HG03342 (cell line): Measurements from ENCODE around the gene MSANTD2.

Source experiments
- ATAC-seq: cut with Tn5 transposase; IDR thresholded peaks from one replicate; pipeline ENCODE4 v1.9.1; 2021; ENCODE audit warnings: mild to moderate bottlenecking, moderate library complexity; ENCODE audit not compliant: unreplicated experiment

MSANTD2 gene

GRCh38 chr11:124800226-124800929 lies at the start of gene MSANTD2:
Gene MSANTD2, minus strand, starts transcription at chr11:124800406. Its CDS starts 26 bp downstream, at chr11:124800380.
- peak; percentile 89 for ATAC-seq

- ATAC-seq, result no peak
Observed at GRCh38 chr11:124846070-124846673, 46.0 kb upstream of the MSANTD2 start.

DNA sequence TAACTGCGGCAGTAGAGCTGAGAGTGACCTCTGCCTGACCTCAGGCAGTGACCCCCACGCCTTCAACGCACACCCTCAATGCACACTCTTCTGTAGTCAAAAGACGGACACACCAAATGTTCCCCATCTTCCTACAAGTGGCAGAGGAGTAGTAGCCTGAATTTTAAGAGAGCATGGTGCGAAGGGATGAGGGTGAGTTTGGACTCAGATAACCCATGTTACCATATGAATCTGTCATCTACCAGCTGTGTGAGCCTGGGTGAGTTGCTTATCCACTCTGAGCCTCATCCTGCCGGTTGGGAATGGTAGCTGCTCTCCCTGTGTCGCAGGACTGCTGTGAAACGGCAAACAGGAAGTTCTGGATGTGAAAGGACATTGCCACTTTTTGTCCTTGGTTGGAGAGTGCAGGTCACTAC lies 44.5 kb upstream of the MSANTD2 start:
- ATAC-seq, result no peak

DNA sequence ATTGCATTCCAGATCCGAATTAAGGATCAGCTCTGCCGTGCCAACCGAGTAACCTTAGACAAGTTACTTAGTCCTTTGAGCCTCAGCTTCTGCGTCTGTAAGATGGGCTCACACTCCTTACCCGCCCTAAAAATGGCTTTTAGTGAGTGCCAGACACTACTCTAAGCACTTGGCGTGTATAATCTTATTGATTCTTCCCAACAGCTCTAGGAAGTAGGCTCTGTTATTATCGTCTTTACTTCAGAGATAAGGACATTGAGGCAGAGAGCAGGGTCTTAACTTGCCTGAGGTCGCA lies 43.4 kb upstream of the MSANTD2 start:
- ATAC-seq, result no peak

- ATAC-seq, result no peak
Observed at GRCh38 chr11:124842305-124842704, 42.1 kb upstream of the MSANTD2 start.

DNA sequence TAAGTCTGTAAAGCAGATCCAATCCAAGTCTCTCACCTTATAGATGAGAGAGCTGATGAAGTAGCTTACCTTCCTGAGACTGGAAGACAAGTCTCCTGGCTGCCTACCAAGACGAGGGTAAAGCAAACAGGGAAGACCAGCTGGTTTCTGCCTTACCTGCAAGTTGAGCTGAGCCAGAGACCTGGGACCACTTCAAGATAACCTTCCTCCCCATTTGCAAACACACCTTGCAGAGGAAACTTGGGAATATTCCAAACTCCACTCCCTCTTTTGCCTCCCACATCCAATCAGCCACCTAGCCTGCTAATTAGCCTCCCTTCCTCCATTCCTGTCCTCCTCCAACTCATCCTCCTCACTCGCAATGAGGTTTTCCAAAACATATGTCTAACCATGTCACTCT lies 41.6 kb upstream of the MSANTD2 start:
- ATAC-seq, result no peak

GRCh38 chr11:124841201-124841600 lies 41.0 kb upstream of the MSANTD2 start:
- no peak for ATAC-seq

DNA sequence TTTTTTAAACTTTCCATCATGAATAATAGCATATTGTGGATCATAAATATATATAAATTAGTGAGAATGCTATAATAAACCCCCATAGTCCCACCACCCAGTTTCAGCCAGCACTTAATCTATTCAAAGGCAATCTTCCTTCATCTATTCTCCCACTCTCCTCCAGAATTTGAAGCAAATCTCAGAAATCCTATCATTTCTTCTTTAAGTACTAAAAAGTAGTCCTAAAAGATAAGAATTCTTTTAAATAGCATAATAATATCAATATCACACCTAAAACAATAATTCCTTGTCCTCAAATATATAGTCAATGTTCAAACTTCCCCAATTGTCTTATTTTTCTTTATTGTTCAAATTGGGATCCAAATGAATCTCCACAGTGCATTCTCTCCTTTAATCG lies 40.5 kb upstream of the MSANTD2 start:
- ATAC-seq, result no peak

GRCh38 chr11:124839972-124840621 lies 39.9 kb upstream of the MSANTD2 start:
- no peak for ATAC-seq

DNA sequence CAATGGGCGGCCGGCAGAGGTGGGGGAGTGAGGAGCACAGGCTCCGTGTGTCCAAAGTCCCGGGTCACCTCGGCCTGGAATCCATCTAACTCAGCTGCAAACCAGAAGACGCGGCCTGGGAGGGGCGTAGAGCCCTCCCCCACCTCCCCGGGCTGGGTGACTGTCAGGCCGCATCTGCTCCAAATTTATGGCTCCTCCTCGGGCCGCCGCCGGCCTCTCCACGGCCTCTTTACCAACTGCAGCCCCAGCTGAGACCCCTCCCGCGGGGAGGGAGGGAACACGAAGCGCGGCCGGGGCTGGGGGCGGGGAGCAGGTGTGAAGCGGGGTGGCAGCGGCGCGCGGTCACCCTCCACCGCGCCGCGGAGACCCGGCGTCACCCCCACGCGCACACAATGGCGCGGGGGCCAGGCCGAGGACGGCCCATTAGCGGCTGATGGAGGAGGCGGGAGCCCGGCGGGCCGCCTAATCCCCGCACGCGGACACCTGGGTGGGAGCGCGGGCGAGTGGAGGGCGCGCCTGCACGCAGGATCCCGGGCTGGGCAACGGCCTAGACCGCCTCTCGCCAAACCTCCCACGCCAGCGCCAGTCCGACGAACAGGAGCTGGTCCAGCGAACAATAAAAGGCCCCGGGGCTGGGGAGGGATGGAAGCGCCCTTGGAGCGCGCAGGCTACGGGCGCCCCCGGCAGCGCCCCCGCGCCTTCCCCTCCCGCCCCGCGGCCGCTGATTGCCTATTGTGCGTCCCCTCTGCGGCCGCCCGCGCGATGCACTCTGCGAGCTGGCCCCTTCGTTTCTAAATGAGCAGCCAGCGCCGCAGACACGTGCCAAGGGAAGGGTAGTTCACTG lies 39.1 kb upstream of the MSANTD2 start:
- ATAC-seq, result no peak

DNA sequence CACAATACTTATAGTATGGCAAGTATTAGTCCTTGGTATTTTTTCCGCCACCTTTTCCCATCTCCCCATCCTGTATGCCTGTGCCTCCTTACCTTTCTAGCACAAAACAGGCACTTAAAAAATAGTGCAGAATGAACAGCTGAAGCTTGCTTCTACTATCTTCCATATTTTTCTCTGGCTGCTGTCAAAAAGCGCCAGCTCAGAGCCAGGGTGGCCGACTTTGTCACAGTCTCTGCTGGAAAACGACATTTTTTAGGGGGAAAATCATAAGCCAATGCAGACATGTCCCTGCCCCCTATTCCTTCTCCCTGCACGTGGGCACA lies 38.6 kb upstream of the MSANTD2 start:
- no peak for ATAC-seq

DNA sequence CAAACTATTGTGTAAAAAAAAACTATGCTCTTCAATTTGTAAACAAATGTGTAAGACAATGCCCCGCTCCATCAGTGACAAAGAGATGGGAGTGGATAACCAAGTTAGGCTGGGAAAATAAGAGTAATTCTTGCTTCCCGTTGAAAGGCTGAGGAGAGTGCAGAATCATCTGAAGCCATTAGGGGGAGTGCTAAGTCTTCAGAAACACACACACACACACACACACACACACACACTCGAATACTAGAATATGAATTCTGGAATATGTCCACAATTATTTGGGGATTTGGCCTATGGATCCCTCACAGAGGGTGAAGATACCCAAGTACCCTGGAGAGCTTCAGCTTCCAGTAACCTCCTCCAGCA lies 37.3 kb upstream of the MSANTD2 start:
- peak; percentile 40 for ATAC-seq

DNA sequence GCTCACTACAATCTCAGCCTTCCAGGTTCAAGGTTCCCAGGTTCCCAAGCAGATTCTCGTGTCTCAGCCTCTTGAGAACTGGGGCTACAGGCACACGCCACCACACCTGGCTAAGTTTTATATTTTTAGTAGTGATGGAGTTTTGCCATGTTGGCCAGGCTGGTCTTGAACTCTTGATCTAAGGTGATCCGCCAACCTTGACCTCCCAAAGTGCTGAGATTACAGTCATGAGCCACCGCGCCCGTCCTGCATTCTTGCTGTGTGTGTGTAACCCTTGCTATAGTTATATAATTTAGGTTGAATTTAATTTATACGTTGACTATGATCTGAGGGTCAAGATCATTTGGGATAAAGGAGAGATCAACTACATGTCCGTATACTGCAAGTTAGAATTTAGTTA lies 35.7 kb upstream of the MSANTD2 start:
- no peak for ATAC-seq

GRCh38 chr11:124834526-124835180 lies 34.4 kb upstream of the MSANTD2 start:
- ATAC-seq, result no peak

DNA sequence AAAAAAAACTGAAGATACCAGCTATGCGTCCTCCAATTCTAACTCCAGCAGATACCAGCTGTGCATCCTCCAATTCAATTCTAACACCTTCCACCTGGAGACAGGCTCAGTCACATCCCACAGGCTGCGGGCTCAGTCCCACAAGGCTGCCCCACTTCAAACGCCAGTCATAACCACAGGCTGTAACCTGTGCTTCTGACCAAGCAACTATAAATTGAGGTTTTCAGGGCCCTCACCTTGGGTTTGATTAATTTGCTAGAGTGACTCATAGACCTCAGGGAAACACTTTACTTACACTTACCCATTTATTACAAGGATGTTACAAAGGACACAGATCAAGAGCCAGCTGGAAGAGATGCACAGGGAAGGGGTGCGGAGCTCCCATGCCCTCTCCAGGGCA lies 32.4 kb upstream of the MSANTD2 start:
- ATAC-seq, result no peak

DNA sequence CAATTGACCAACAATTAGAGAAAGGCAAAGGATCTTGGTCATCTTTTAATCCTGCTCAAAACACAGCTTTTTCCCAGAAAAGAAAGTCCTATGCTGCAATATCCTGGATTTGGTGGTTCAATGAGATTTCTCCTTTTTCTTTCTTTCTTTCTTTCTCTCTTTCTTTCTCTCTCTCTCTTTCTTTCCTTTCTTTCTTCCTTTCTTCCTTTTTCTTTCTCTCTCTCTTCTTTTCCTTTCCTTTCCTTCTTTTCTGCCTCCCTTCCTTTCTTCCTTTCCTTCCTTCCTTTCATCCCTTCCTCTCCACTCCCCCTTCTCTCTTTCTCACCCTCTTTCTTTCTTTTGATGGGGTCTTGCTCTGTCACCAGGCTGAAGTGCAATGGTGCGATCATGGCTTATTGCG lies 31.7 kb upstream of the MSANTD2 start:
- ATAC-seq, result no peak

DNA sequence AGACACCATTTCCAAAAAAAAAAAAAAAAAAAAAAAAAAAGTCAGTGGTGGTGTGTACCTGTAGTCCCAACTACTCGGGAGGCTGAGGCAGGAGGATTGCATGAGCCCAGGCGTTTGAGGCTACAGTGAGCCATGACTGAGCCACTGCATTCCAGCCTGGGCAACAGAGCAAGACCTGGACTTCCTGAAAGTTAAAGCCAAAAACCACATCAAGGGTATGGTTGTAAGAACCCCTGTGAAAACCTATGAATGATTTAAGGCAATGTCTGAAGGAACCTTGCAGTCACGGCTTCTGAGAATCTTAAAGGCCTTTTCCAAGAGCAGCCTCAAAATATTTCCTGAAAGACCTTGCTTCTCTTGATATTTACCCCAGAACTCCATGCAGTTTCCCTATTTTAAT lies 30.5 kb upstream of the MSANTD2 start:
- no peak for ATAC-seq

DNA sequence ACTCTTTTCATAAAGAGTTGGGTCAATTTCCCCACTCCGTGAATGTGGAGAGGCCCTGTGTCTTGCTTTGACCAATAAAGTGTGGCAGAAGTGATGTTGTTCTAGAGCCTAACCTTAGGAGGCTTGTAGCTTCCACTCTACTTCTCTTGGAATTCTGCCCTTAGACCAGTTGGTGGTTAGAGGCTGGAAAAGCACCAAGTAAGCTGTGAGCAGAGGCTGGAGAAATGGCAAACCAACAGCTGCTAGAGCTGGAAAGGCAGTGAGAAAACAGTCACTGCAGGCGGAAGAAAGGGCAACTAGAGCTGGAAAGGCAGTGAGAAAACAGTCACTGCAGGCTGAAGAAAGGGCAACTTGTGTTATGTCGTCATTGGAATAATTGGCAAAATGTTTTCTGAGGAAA lies 29.8 kb upstream of the MSANTD2 start:
- ATAC-seq, result no peak

GRCh38 chr11:124825876-124826275 lies 25.7 kb upstream of the MSANTD2 start:
- ATAC-seq, result no peak

GRCh38 chr11:124823512-124824376 lies 23.5 kb upstream of the MSANTD2 start:
- ATAC-seq, result no peak
